Renal cortical epithelial cell (primary cell): ENCODE data around the gene ADIG. TPM values are rescaled to one million over a fixed set of nuclear protein-coding genes. Genes with fewer than 3 reads are reported as not detected.

Experiments used
- DNase-seq: peaks from one replicate; pipeline ENCODE4 v3.0.0-alpha.2; 2011; ENCODE audit warnings: low read depth
- total RNA-seq: library from RNA; depleted of rRNA; stranded (reverse); fragments of >200 nt; gene quantifications from 2 replicates; pipeline ENCODE4 v1.2.3, GENCODE V29; 2014

Gene ADIG
- total RNA-seq = not detected in 2 replicates

GRCh38 chr20:38581013-38581412, at the start of gene ADIG:
ADIG (plus strand) TSS chr20:38581197; CDS start chr20:38581251, 54 bp downstream.
- DNase-seq = peak; percentile 29

DNA sequence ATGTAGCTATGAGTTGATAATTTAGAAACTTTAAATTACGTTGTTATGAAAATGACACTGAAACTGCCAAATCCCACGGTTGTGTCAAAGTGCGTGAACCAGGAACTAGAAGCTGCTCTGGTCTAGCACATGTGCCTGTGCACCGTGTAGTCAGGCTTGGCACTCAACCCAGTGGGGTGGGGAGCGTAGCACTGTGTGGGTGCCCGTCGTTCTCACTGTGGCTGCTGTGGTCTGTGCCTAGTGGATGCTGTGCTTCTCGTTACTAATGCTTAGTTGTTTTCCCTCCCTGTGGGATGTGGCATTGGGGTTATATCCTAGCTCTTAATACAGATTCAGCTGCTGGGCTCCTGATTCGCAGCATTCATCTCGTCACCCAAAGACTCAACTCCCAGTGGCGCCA, 46.2 kb upstream of the ADIG start:
- no peak for DNase-seq

DNA sequence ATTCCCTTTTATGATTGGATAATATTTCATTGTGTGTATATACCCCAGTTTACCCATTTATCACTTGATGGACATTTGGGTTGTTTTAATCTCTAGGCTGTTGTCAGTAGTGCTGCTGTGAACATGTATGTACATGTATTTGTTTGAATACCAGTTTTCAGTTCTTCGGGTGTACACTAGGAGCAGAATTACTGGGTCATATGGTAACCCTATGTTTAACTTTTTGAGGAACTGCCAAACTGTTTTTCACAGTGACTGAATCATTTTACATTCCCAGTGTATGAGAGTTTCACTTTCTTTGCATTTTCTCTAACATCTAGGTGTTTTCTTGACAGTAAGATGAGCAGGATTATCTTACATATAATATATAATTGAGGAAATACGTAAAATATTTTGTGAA, 44.7 kb upstream of the ADIG start:
- no peak for DNase-seq

DNA sequence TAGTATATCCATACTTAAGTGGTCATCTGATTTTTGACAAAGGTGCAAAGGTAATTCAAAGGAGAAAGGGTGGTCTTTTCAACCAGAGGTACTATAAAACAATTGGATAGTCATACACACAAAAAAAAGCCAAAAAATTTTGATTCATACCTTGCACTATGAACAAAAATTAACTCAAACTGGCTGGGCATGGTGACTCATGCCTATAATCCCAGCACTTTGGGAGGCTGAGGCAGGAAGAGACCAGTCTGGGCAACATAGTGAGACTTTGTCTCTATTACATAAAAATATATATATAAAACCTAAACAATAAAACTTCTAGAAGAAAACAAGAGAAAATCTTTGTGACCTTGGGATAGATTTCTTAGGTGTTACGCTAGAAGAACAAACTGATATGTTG, 43.8 kb upstream of the ADIG start:
- no peak for DNase-seq

GRCh38 chr20:38538789-38539188, 42.2 kb upstream of the ADIG start:
- DNase-seq = no peak

DNA sequence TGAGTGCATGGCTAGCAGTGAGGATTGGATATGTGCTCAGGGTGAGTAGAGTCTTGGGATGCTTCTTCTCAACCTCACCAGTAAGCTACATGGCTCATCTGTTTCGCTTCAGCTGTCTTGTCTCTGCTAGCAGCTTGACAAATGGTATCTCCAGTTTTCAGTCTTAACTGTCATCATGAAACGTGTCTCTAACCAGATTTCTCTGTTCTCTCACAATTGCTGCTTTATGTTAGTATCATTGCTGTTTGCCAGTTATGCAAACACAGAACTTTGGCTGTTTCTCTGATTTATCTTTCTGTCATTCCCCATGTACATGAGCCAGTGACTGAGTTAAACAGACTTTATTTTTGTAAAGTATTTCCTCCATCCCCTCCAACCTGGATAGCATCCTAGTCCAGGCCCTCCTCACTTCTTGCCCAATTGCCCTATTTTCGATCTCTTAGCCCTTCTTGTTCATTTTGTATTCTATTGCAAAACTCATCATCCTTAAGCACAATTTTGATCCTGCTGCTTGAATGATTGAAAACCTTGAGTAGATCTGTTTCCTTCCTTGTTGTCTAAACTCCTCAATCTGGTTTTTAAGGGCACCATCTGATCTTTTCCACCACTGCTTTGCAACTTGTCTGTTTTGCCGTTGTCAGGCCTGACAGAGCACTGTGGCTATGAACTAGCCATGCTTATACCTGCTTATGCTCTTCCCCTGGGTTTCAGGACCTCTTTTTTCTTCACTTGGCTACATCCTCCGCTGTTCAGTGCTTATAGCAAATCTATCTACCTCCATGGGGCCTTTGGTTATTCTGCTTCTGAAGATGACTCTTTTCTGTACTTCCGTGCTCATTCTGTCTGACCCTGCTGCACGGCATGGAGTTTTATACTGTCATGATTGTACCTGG, 37.7 kb upstream of the ADIG start:
- DNase-seq = no peak

DNA sequence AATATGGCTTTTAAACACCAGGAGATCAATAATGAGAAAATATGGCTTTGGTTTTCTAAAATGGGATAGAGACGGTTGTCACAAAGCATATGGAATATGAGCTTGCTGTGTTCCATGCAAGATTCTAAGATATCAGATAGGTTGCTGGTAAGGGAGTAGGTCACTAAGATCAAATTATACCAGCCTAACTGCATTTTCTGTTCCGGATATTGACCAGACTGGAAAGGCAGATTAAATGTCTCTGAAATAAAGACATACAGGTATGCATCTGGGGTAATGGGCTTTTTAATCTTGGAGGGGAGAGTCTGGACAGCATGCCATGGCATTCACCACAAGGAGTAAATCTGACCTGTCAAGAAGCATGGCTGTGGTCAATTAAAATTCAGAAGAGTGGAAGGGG, 35.2 kb upstream of the ADIG start:
- DNase-seq = no peak

DNA sequence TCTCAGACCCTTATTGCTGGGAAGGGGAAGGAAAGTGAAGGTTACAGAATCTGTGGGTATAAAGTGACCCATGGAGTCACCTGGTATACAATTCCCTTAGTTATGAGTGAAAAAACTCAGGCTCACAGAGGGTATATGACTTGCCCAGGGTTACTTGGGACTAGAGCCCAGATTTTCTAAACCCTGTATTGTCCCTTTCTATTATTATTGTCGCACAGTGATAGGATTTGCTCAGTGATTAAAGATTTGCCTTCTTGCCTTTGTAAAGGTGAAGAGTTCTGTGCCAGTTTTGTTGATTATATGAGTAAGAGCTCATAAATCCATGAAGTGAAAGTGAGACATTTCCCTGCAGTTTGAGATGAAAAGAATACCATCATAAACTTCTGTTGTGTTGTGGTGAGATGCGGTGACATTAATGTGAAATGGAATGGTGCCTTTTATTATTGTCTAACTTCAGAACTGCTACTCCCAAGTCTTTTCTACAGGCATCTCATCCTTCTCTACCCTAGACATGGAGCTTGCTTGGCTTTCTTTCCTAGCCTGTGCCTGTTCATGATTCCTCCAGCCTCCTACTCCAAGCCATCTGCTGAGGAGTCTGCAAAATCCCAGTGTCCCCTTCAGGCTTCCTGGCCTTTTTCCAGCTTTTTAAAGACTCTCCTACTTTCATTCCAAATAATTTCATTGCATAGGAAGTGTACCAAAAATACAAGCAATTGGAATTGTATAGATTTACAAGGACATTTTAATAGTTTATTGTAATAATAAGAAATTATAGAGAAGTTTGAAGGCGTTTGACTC, 33.5 kb upstream of the ADIG start:
- no peak for DNase-seq

DNA sequence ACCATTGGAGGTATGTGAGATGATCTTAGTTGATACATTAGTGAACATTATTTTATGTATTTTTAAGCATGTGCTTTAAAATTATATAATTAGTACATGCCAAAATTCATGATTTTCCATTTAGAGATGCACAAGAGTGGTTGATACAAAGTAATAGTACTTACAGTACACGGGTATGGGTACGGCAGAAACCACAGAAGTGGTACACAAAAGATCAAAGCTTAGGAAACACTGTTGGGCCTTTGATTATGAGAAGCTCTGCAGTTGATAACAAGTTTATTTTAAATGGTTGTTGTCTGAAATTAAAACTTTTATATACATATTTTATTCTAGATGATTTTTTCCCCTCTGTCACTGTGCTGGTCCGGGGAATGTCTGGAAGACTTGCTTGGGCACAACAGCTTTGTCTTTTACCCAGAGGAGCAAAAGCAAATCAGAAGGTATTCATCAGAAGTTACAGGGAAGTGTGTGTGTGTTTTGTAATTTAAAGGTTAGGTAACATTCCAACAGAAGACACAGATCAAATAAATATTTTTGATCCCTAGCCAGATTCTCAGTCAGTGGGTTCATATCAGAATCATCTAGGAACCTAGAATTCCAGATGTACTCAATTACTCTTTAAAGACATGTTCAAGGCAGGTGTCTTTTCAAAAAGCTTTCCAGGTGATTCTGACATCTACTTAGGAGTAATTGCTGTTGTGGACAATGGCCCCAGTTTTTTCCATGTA, 32.5 kb upstream of the ADIG start:
- DNase-seq = no peak

DNA sequence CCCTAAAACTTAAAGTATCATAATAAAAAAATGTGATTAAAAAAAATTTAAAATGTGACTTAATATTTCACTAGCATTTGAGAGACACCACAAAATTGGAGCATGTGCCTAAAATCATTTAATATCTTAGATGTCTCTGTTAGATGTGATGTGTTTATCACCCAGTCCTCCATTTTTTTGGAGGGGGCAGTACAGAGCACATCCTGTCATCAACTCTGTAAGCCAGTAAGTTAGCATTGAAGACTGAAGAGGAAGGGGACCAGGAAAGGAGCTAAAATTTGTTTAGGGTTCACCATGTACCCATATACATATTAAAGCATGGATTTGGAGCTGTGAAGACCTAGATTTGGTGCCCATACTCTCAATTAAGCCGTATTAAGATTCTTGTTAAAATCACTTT, 30.7 kb upstream of the ADIG start:
- DNase-seq = no peak

GRCh38 chr20:38551056-38551626, 29.9 kb upstream of the ADIG start:
- DNase-seq = no peak

DNA sequence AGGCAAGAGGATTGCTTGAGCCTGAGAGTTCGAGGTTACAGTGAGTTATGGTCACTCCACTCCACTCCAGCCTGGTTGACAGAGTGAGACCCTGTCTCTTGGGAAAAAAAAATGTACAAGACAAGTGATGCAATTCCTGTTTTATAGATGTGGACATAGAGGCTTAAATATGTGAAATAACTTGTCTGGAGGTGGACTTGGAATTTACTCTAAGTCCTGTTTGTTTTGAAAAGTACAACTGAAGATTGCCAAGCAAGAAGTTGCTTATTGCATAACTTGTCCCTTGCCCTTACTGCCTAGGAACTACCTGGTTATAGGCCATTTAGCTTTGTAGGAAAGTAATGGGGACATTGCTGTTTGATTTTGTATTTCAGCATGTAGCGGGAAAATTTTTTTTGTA, 26.0 kb upstream of the ADIG start:
- DNase-seq = peak; percentile 31

DNA sequence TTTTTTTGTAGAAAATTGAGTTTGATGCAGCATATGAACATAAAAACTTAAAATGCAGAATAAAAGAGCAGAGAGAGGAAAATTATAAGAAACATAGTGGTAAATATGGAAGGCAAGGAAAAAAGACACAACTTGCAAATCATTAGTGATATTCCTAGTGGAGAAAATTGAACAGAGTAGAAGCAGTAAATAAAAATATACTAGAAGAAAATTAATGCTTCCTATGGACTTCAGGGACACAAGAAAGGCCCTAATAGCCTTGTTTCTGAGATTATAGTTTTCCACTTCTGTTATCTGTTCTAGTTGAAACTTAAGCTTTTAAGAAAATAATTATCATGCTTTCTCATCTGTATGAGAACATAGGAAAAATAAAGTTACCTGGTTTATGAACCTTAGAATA, 25.6 kb upstream of the ADIG start:
- DNase-seq = no peak

DNA sequence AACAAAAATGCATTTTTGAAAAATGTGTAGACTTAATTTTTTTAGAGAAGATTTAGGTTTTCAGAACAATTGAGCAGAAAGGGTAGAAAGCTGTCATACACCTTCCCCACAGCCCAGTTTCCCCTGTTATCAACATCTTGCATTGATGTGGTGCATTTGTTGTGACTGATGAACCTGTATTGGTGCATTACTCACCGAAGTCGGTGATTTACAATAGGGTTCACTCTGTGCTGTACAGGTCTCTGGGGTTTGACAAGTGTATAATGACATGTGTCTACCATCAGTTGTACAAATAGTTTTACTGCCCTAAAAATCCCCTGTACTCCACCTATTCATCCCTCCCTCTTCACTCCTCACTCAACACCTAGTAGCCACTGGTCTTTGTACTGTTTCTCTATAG, 23.8 kb upstream of the ADIG start:
- no peak for DNase-seq

- DNase-seq = no peak
Measured at GRCh38 chr20:38558596-38559360, 22.2 kb upstream of the ADIG start.

DNA sequence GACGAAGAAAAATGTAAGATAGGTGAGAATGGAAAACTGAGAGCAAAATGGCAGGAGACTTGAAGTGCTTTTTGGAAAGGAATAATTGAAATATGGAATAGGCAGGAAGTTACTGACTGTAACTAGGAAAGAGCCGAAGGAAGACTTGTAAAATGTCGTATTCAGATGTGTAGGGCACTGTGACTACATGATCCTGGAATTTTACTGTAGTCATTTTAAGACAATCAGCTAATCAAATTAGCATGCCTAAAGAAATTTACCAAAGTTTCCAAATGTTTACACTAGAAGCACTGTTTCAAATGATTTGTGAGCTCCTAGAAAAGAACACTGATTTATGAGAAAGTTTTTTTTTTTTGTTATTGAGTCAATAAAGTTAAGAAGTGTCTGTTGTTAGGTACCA, 21.2 kb upstream of the ADIG start:
- no peak for DNase-seq

- DNase-seq = no peak
Measured at GRCh38 chr20:38563802-38564431, 17.1 kb upstream of the ADIG start.

- no peak for DNase-seq
Measured at GRCh38 chr20:38564680-38565079, 16.3 kb upstream of the ADIG start.

DNA sequence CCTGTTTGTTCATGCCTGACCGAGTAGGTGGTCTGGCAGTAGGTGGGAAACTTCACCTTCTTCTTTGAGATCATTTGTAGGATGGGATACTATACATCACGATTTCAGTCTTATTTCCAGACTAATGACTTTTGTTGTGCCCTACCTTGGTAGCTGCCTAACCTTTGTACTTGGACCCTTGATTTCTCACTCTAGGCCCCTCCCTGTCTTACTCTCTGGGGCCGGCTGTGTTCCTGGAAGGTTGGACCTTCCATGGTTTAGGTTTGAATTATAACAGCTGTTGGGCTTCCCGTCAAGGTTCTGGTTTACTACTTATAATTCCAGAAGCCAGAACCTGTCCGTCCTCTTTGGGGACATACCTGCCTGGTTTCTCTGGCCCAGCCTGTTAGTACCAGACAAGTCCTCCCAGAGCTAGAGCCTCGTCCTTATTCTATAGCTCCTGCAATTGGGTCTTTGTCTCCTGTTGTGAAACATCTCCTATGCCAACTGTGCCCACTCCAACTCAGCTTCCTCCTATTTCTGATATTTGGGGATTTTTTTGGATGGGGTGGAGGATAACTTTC, 14.9 kb upstream of the ADIG start:
- no peak for DNase-seq

DNA sequence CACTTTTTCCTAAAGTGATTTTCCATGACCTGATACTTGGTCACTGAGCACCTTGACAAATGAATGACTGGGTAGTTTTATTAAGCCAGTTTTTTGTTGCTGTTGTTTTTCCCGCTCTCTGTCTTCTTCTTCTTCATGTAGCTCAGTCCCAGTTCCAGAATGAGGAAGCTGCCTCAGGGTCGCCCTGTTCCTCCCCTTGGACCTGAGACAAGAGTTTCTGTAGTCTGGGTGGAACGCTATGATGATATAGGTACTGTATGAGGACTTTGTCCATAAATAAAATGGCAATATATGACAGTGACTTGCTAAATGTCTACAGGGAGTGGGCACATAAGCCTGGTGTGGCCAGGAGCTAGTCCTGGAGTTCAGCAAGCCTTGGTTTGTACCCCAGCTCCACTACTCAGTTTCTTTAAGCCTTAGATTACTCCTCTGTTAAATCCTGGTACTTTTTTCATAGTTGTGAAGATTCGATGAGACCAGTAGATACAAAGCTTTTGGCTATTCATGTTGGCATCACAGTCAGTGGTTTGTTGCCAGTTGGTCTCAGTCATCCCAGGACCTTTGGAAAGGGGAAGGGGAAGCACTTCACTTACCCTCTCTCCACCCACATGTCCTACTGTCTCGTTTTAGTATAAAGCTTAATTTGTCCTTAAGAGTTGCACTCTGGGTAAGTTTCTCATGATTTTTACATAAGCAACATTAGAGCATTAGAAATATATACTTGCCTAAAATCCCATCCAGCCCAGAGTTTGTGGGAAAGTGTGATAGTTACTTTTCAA, 11.1 kb upstream of the ADIG start:
- DNase-seq = no peak
